Activated CD8-positive, alpha-beta memory T cell treated with anti-CD3 and anti-CD28 coated beads, Interleukin-2, amount 10 ng/mL, durations not matched to agents 7 days and 5 days (primary cell): Measurements from ENCODE around the gene LIMA1. TPM values are rescaled to one million over a fixed set of nuclear protein-coding genes. Genes with fewer than 3 reads are reported as not detected.

ENCODE experiments used
- ATAC-seq: fragments of 150-1000 bp; cut with Tn5 transposase; one replicate; pipeline ENCODE4 v1.10.0; 2021; ENCODE audit warnings: moderate library complexity
- CTCF ChIA-PET: fragments of 350-600 bp; sonication (Branson Sonifier 250); formaldehyde crosslinking; loops from one replicate; lab custom pipeline; 2021; ENCODE audit warnings: antibody characterized with exemption; lab: Charles Lee
- DNase-seq: peaks from one replicate; pipeline ENCODE4 v3.0.0-alpha.2; 2020
- H3K27ac Mint-ChIP-seq: one replicate; pipeline ENCODE4 v1.8.0; 2021; ENCODE audit warnings: mild to moderate bottlenecking, mixed read lengths
- H3K27me3 Mint-ChIP-seq: one replicate; pipeline ENCODE4 v1.8.0; 2021; ENCODE audit warnings: mixed read lengths
- H3K36me3 Mint-ChIP-seq: one replicate; pipeline ENCODE4 v1.8.0; 2021; ENCODE audit warnings: mild to moderate bottlenecking, mixed read lengths
- H3K4me1 Mint-ChIP-seq: one replicate; pipeline ENCODE4 v1.8.0; 2021; ENCODE audit warnings: mixed read lengths
- H3K4me3 Mint-ChIP-seq: one replicate; pipeline ENCODE4 v1.8.0; 2021; ENCODE audit warnings: mild to moderate bottlenecking, moderate library complexity, mixed read lengths
- H3K9me3 Mint-ChIP-seq: one replicate; pipeline ENCODE4 v1.8.0; 2022; ENCODE audit warnings: low read depth, mixed read lengths
- total RNA-seq, 2 experiments: library from RNA; stranded (reverse); gene quantifications; one replicate each; pipeline ENCODE4 v1.2.3, GENCODE V29; 2021

LIMA1 gene
- total RNA-seq, 2 experiments from 2014 or later = 36.4 to 64.2 TPM

DNA sequence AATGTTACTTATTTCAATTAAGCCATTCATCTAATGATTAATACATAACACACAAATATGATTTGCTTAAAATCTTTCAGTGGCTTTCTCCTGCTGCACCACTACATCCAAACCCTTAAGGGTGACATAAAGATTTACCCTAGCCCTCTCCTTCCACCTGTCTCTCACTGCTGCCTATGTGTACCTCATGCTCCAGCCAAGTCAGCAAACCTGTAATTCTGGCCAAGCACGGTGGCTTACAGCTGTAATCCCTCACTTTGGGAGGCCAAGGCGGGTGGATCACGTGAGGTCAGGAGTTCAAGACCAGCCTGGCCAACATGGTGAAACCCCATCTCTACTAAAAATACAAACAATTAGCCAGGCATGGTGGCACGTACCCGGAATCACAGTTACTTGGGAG lies 84.5 kb downstream of the LIMA1 start:
- Mint-ChIP-seq H3K36me3 (peaks cover 42% of the 10 kb centered on the region), H3K27ac (no peak overlapping the region), H3K27me3 (no peaks in the 10 kb centered on the region), H3K4me3 (no peak overlapping the region), H3K4me1 (no peaks in the 10 kb centered on the region), H3K9me3 (no peaks in the 10 kb centered on the region)
- CTCF ChIA-PET = interaction anchor here (0.6 to 0.8 kb wide), 2 partner anchors 23 to 41 kb away, joined by 3 read pairs; no protein-coding TSS in a partner anchor
- DNase-seq (no peak), ATAC-seq (no peak)

DNA sequence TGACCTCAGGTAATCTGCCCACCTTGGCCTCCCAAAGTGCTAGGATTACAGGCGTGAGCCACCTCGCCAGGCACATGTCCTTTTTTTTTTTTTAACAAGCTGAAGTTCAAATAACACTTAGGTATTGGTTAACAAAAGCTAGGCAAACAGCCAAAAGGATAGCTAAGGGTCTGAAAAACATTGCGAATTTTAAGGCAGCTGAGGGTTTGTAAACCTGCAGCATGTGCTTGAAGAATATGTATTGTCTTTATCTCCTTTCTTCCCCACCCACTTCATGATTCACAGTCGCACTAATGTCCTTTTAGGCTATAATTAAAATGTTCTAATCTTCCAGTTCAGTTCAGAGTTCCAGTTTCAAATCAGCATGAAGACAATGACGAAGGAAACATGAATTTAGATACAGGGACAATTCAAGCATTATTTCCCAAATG lies 86.0 kb downstream of the LIMA1 start:
- ATAC-seq = no peak
- no peak for DNase-seq
- Mint-ChIP-seq H3K27me3 (no peaks in the 10 kb centered on the region), H3K36me3 (peaks cover 44% of the 10 kb centered on the region), H3K4me1 (no peaks in the 10 kb centered on the region), H3K27ac (no peak overlapping the region), H3K9me3 (no peaks in the 10 kb centered on the region), H3K4me3 (no peak overlapping the region)
- CTCF ChIA-PET = interaction anchor here (1.0 to 1.2 kb wide), 2 partner anchors 9 to 30 kb away, joined by 3 read pairs; partner anchors contain the start of gene CERS5

DNA sequence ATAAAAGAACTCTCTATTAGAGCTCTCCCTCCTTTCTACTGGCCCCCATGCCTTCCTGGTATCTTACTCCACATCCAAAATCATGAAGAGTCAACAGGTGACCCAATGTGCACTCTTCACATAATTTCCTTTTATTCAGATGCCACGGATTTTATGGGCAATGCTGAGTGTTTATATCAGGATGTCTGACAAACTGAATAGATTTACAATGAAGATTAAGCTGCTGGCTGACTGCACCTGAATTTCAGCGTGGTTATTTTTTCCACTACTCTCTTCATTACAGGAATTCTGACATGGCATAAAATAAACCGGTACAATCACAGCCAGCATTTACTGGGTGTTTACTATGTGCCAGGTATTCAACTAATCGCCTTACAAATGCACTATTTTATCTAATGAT lies 86.8 kb downstream of the LIMA1 start:
- no peak overlapping the region for H3K4me3 Mint-ChIP-seq
- ATAC-seq (no peak), DNase-seq (no peak)
- H3K27ac Mint-ChIP-seq = no peak overlapping the region
- CTCF ChIA-PET = interaction anchor here (0.7 to 1.2 kb wide), 4 partner anchors 9 to 50 kb away, joined by 3 to 4 read pairs (median 3); partner anchors contain the start of gene CERS5
- H3K4me1 Mint-ChIP-seq = no peaks in the 10 kb centered on the region
- peaks cover 44% of the 10 kb centered on the region for H3K36me3 Mint-ChIP-seq
- H3K9me3 Mint-ChIP-seq = no peaks in the 10 kb centered on the region
- H3K27me3 Mint-ChIP-seq = no peaks in the 10 kb centered on the region

DNA sequence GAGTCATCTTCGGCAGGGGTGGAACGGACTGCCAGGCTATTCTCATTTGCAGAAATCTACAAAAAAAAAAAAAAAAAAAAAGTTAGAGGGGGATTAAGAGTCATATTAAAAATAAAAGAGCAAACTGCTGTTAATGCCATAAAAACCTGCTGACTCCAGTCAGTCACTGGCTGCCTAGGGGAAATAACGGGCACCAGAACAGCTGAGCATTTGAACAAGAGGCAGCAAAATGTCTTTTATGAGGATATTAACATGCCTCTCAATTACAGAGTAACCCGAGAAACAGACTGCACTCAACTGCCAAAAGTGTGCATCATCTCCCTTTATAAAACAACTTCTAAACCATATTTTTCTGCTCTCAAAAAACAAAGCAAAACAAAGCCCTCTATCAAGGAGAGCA lies 87.5 kb downstream of the LIMA1 start:
- no peak overlapping the region for H3K4me3 Mint-ChIP-seq
- peaks cover 43% of the 10 kb centered on the region for H3K36me3 Mint-ChIP-seq
- H3K9me3 Mint-ChIP-seq = no peaks in the 10 kb centered on the region
- H3K27me3 Mint-ChIP-seq = no peaks in the 10 kb centered on the region
- ATAC-seq (no peak), DNase-seq (no peak)
- H3K4me1 Mint-ChIP-seq = peaks cover 3% of the 10 kb centered on the region
- peak overlapping the region; percentile 21 for H3K27ac Mint-ChIP-seq
- CTCF ChIA-PET = interaction anchor here (0.6 to 1.1 kb wide), 3 partner anchors 10 to 51 kb away, joined by 3 to 4 read pairs (median 3); no protein-coding TSS in a partner anchor

DNA sequence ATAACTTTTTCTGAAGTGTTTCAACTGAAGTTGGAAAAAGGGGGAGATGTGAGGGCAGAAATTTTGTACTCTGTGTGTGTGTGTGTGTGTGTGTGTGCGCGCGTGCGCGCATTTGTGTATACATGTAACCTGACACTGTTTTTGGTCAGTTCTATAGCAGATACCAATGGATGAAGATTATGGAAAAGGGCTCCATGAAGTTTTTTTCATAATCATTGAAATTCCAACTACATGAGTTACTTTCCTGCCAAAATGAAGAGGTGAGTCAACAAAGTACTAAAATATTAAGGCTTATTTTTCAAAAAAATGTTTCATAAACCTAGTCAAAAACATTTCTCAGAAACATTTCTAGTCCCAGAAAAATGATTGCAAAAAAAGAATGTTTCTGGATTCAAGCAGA lies 90.4 kb downstream of the LIMA1 start:
- peaks cover 26% of the 10 kb centered on the region for H3K36me3 Mint-ChIP-seq
- H3K4me3 Mint-ChIP-seq = no peak overlapping the region
- ATAC-seq (no peak), DNase-seq (no peak)
- CTCF ChIA-PET = no interaction called here
- H3K27ac Mint-ChIP-seq = no peak overlapping the region
- peaks cover 22% of the 10 kb centered on the region for H3K4me1 Mint-ChIP-seq
- H3K9me3 Mint-ChIP-seq = no peaks in the 10 kb centered on the region
- H3K27me3 Mint-ChIP-seq = no peaks in the 10 kb centered on the region

DNA sequence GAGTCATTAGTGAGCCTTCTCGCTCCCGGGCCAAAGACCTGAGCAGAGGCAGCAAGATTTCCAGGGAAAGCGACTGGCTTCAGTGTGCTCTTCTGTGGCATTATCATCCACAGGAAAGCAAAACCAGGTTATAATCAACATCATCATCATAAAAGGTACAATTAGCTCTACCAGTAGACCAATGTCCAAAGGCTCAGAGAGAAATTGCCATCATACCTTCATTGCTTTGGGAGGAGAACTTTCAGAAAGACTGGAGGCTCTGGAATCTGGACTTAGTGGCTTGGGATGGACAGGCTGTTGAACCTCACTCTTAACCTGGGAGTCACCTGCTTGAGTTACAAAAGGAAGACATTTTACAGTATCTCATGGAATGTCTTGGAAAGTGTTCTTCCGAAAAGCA lies 91.1 kb downstream of the LIMA1 start:
- no peak overlapping the region for H3K4me3 Mint-ChIP-seq
- peaks cover 29% of the 10 kb centered on the region for H3K4me1 Mint-ChIP-seq
- H3K27me3 Mint-ChIP-seq = no peaks in the 10 kb centered on the region
- H3K9me3 Mint-ChIP-seq = no peaks in the 10 kb centered on the region
- peak overlapping the region; percentile 52 for H3K27ac Mint-ChIP-seq
- no peak for DNase-seq
- H3K36me3 Mint-ChIP-seq = peaks cover 22% of the 10 kb centered on the region
- CTCF ChIA-PET = no interaction called here
- ATAC-seq = no peak

DNA sequence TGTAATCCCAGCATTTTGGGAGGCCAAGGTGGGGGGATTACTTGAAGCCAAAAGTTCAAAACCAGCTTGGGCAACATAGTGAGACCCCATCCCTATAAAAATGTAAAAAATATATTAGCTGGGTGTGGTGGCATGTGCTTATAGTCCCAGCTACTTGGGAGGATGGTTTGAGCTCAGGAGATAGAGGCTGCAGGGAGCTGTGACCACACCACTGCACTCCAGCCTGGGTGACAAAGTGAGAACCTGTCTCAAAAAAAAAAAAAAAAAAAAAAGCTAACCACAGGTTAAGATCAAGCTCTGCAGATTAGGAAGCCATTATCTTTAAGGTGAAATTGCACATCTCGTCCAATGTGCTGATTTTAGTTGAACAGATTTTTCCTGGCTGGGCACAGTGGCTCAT lies 92.5 kb downstream of the LIMA1 start:
- no peaks in the 10 kb centered on the region for H3K27me3 Mint-ChIP-seq
- H3K36me3 Mint-ChIP-seq = peaks cover 18% of the 10 kb centered on the region
- DNase-seq (peak; percentile 53), ATAC-seq (peak; percentile 12)
- no peaks in the 10 kb centered on the region for H3K9me3 Mint-ChIP-seq
- peak overlapping the region; percentile 46 for H3K27ac Mint-ChIP-seq
- peaks cover 43% of the 10 kb centered on the region for H3K4me1 Mint-ChIP-seq
- no peak overlapping the region for H3K4me3 Mint-ChIP-seq
- CTCF ChIA-PET = interaction anchor here (0.6 to 1.6 kb wide), 5 partner anchors 15 to 720 kb away, joined by 3 to 5 read pairs (median 3); partner anchors contain the start of gene COX14

DNA sequence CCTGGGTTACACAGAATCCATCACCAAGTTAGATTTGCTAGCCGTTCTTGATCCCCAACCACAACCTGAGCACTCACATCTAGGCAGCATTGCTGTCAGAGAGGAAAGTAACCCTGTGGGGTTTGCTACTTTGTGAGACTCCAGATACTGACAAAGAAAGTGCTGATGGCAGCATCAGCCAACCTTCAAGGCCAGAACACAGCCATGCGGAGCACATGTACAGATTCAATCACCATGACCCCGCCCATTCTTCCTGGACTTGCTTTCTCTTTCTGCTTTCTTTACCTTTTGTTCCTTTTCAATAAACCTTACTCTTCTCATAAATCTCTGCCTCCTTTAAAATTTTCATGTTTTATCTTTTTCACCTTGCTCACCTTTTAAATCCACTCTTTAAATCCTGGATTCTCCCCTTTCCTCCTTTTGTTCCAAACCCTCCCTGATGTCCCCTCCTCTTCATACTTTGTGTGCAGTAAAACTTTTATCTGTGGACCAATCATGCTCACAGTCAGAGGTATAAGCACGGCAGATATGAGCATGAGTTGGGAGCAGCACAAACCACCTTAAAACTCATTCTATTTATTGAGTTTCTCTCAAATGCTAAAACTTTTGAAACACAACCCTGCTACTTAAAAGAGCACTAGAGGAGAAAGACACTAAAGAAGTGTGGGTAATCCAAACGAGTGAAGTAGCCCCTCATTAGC lies 94.3 kb downstream of the LIMA1 start:
- H3K4me3 Mint-ChIP-seq = peak overlapping the region; percentile 52
- no peaks in the 10 kb centered on the region for H3K27me3 Mint-ChIP-seq
- H3K4me1 Mint-ChIP-seq = peaks cover 57% of the 10 kb centered on the region
- H3K27ac Mint-ChIP-seq = peak overlapping the region; percentile 90
- H3K9me3 Mint-ChIP-seq = no peaks in the 10 kb centered on the region
- CTCF ChIA-PET = interaction anchor here (1.2 to 4.1 kb wide), 5 partner anchors 10 to 95 kb away, joined by 3 to 26 read pairs (median 5); partner anchors contain the start of gene COX14
- peak; percentile 63 for DNase-seq
- peak; percentile 50 for ATAC-seq
- H3K36me3 Mint-ChIP-seq = peaks cover 23% of the 10 kb centered on the region

DNA sequence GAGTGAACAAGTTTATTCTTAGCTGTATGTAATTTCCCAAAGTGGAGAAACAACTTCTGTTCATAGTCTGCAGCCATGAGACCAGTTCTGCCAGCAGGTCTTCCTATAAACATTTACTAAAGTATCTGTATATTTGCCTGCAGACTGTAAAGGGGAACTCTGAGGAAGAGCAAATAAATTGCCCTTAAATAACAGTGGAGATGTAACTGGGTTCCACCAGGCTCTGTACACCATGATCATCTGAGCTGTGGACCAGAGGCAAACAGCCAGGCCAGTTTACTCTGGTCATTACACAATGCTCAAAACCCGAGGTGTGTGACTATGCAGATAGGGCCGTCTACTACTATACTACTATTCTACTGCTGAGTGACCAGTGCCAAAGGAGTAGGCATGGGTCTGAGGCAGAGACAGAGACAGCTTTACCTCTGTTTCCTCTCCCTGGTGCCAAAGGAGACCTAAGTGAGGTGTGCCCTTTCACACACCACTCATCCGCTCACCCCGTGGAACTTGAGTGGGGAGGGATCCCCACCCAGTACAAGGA lies 95.0 kb downstream of the LIMA1 start:
- peak; percentile 2 for ATAC-seq
- Mint-ChIP-seq H3K4me1 (peaks cover 61% of the 10 kb centered on the region), H3K27me3 (no peaks in the 10 kb centered on the region), H3K4me3 (no peak overlapping the region), H3K36me3 (peaks cover 25% of the 10 kb centered on the region), H3K27ac (peak overlapping the region; percentile 90), H3K9me3 (no peaks in the 10 kb centered on the region)
- CTCF ChIA-PET = interaction anchor here (0.8 to 4.1 kb wide), 10 partner anchors 8 to 126 kb away, joined by 3 to 26 read pairs (median 4); partner anchors contain the start of gene COX14
- no peak for DNase-seq

DNA sequence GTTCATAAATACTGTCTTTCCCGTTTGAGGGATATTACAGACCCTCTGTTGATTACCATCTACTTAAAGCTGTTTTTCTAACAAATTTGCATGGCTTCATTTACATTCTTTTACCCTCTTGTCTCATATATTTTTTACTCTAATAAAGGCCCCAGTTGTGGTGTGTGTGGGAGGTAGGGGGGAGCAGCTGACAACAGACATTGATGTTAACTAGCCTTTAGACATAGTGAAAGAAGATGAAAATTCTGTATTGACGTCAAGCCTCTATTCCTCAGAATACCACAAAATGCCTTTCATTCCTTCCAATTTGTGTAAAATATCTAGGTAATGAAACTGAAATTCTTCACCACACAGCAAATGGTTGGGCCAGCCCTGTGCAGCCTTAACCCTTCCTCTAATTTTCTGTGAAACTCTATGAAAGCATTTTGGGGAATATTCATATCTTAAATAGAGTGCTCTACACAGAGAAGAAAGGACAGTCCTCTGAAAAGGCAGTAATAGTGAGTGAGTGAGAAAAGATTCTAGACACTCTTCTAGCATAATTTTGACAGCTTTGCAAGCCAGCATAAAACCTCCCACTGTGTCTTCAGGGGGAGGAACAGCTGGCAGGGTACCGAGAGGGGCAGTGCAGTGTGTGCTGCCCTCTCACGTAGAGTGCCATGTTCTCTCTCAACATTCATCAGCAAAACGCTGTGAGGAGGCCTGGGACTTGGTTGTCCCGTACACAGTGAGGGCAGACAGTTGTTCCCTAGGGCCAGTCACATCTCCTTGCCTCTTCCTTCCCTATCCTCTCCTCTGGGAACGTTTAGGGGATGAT lies 96.0 kb downstream of the LIMA1 start:
- DNase-seq (peak; percentile 56), ATAC-seq (peak; percentile 69)
- Mint-ChIP-seq H3K27me3 (no peaks in the 10 kb centered on the region), H3K4me3 (peak overlapping the region; percentile 26), H3K4me1 (peaks cover 61% of the 10 kb centered on the region), H3K9me3 (no peaks in the 10 kb centered on the region), H3K27ac (peak overlapping the region; percentile 90), H3K36me3 (peaks cover 18% of the 10 kb centered on the region)
- CTCF ChIA-PET = interaction anchor here (0.7 to 4.1 kb wide), 13 partner anchors 9 to 127 kb away, joined by 3 to 26 read pairs (median 4); partner anchors contain the start of gene COX14

DNA sequence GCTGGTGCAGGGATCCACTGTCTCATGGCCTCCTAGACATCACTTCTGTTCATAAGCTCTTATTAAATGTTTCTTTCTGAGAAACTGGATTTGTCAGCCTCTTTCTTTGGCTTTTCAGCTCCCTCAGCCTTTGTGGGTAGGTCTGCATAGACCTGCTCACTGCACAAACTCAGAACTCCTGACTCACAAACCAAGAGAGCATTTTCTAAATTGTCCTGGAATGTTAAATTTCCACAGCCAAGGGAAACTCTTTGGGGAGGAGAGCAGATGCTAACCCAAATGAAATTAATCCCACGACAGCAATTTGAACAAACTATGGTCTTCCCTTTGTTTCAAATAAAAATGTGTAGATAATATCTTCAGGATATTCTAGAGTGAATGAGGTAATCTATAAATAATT lies 96.6 kb downstream of the LIMA1 start:
- DNase-seq (no peak), ATAC-seq (no peak)
- no peaks in the 10 kb centered on the region for H3K9me3 Mint-ChIP-seq
- peaks cover 19% of the 10 kb centered on the region for H3K36me3 Mint-ChIP-seq
- H3K27me3 Mint-ChIP-seq = no peaks in the 10 kb centered on the region
- peak overlapping the region; percentile 90 for H3K27ac Mint-ChIP-seq
- peak overlapping the region; percentile 26 for H3K4me3 Mint-ChIP-seq
- peaks cover 61% of the 10 kb centered on the region for H3K4me1 Mint-ChIP-seq
- CTCF ChIA-PET = interaction anchor here (0.8 to 4.1 kb wide), 5 partner anchors 11 to 128 kb away, joined by 3 to 26 read pairs (median 4); partner anchors contain the start of gene COX14

DNA sequence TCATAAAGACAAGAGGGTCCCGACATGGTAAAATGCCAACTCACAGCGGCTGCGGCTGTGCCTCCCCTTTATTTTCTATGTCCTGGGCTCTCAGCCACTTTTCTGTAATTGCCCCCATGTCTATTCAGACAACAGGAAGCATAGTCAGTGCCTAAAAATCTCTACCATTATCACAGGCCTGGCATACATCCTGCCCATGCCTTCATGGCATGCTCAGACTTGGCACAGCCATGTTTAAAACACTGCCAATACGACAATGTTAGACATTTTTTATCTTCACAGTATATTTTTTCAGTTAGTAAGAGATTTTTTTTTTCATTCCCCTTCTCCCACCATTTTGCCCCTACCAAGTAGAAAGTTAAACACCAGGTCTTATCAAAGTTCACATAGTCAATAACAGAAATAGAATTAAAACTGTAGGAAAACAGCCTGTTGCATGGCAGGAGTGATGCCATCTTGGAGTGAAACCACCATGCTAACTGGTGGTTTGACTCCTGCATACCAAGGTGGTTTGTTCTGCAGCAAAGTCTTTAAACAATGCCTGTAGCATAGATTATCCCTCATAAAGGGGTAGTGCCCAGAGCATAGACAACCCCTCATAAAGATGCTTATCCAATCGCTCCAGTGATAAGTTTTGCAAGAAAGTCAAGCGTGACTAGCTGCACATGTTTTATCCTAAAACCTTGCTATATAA lies 97.2 kb downstream of the LIMA1 start:
- DNase-seq = no peak
- Mint-ChIP-seq H3K9me3 (no peaks in the 10 kb centered on the region), H3K4me3 (no peak overlapping the region), H3K27ac (peak overlapping the region; percentile 90), H3K36me3 (peaks cover 24% of the 10 kb centered on the region), H3K4me1 (peaks cover 60% of the 10 kb centered on the region), H3K27me3 (no peaks in the 10 kb centered on the region)
- CTCF ChIA-PET = interaction anchor here (0.8 to 4.1 kb wide), 6 partner anchors 10 to 129 kb away, joined by 3 to 26 read pairs (median 5); partner anchors contain the start of gene COX14
- no peak for ATAC-seq
